PC-3 (cell line): ENCODE results near the gene LDLRAP1. TPM values are rescaled to one million over a fixed set of nuclear protein-coding genes. Genes with fewer than 3 reads are reported as not detected.

ENCODE experiments used
- ATAC-seq: fragments of 200-7000 bp; cut with Tn5 transposase; 2 replicates; pipeline ENCODE4 v1.9.1; 2020; ENCODE audit warnings: mild to moderate bottlenecking, moderate library complexity
- BruUV-seq: library from RNA; stranded (reverse); fragments of 400-500 nt; replicated peaks from 2 replicates; lab custom pipeline; 2021; lab: Mats Ljungman, UMichigan
- CTCF ChIA-PET: fragments of 300-600 bp; sonication (Branson Sonifier 250); formaldehyde crosslinking; loops from one replicate; lab custom pipeline; 2022; ENCODE audit warnings: antibody characterized with exemption; lab: Charles Lee
- POLR2A ChIA-PET: fragments of 300-600 bp; sonication (Branson Sonifier 250); formaldehyde crosslinking; loops from one replicate; lab custom pipeline; 2022; ENCODE audit warnings: antibody characterized with exemption; ENCODE audit not compliant: unreplicated experiment; lab: Charles Lee
- DNase-seq: peaks from one replicate; pipeline ENCODE4 v3.0.0-alpha.2; 2015
- H2AFZ ChIP-seq: fragments of 300-600 bp; sonication (generic); 2 replicates; pipeline ENCODE4 v1.6.0; 2016; ENCODE audit warnings: antibody characterized with exemption, low read length
- H3F3A ChIP-seq: fragments of 300-600 bp; sonication (generic); one replicate; pipeline ENCODE4 v1.6.0; 2017; ENCODE audit warnings: antibody characterized with exemption, low read length, control low read depth, mild to moderate bottlenecking; ENCODE audit not compliant: unreplicated experiment
- H3K27ac ChIP-seq: fragments of 300-600 bp; sonication (generic); 2 replicates; pipeline ENCODE4 v1.5.1; 2016; ENCODE audit warnings: mild to moderate bottlenecking, low read length
- H3K27me3 ChIP-seq: fragments of 300-600 bp; sonication (generic); 2 replicates; pipeline ENCODE4 v1.6.1; 2016; ENCODE audit warnings: low read length, mixed read lengths
- H3K36me3 ChIP-seq: fragments of 300-600 bp; sonication (generic); 2 replicates; pipeline ENCODE4 v1.6.1; 2016; ENCODE audit warnings: low read depth, mixed run types, low read length, mixed read lengths
- H3K4me1 ChIP-seq: fragments of 300-600 bp; sonication (generic); 2 replicates; pipeline ENCODE4 v1.5.1; 2016; ENCODE audit warnings: low read length; ENCODE audit not compliant: insufficient read depth
- H3K4me2 ChIP-seq: fragments of 300-600 bp; sonication (generic); 2 replicates; pipeline ENCODE4 v1.6.0; 2016; ENCODE audit warnings: low read length
- H3K4me3 ChIP-seq: fragments of 300-600 bp; sonication (generic); 2 replicates; pipeline ENCODE4 v1.5.1; 2016; ENCODE audit warnings: mild to moderate bottlenecking, low read length, mixed read lengths
- H3K79me2 ChIP-seq: fragments of 300-600 bp; sonication (generic); 2 replicates; pipeline ENCODE4 v1.6.1; 2017; ENCODE audit warnings: low read length, mixed read lengths
- H3K9ac ChIP-seq: fragments of 300-600 bp; sonication (generic); 2 replicates; pipeline ENCODE4 v1.6.0; 2016; ENCODE audit warnings: mild to moderate bottlenecking, low read length
- H3K9me2 ChIP-seq: fragments of 300-600 bp; sonication (generic); replicated peaks from 2 replicates; pipeline ENCODE4 v1.6.1; 2016; ENCODE audit warnings: mixed run types, low read length, mixed read lengths
- H3K9me3 ChIP-seq: fragments of 300-600 bp; sonication (generic); 2 replicates; pipeline ENCODE4 v1.6.1; 2016; ENCODE audit warnings: low read length, mixed read lengths
- H4K20me1 ChIP-seq: fragments of 300-600 bp; sonication (generic); 2 replicates; pipeline ENCODE4 v1.6.1; 2016; ENCODE audit warnings: low read length, mixed read lengths
- EZH2 ChIP-seq: fragments of 300-600 bp; sonication (generic); IDR thresholded peaks from one replicate; pipeline ENCODE4 v1.6.1; 2017; ENCODE audit warnings: antibody characterized with exemption, mild to moderate bottlenecking, low read length; ENCODE audit not compliant: unreplicated experiment
- EZH2phosphoT487 ChIP-seq: fragments of 300-600 bp; sonication (generic); IDR thresholded peaks from 2 replicates; pipeline ENCODE4 v1.6.1; 2018; ENCODE audit warnings: mild to moderate bottlenecking, antibody characterized with exemption, low read length, borderline replicate concordance
- intact Hi-C: fragments of 100-400 bp; cut with micrococcal nuclease; formaldehyde crosslinking; loops from 2 replicates; pipeline ENCODE4 v1.9.0; 2023
- total RNA-seq: library from RNA; depleted of rRNA; stranded (reverse); fragments of >200 nt; gene quantifications from 2 replicates; pipeline ENCODE4 v1.2.3, GENCODE V29; 2014
- TF ChIP-seq, protein P1 (sequence below): fragments of 300-600 bp; sonication (generic); conservative IDR thresholded peaks from 2 replicates; pipeline ENCODE4 v1.5.1; 2017; ENCODE audit warnings: antibody characterized with exemption, low read depth, mild to moderate bottlenecking, low read length

The LDLRAP1 gene
- total RNA-seq, 1 experiment from 2014 or later: 26.5 TPM

DNA sequence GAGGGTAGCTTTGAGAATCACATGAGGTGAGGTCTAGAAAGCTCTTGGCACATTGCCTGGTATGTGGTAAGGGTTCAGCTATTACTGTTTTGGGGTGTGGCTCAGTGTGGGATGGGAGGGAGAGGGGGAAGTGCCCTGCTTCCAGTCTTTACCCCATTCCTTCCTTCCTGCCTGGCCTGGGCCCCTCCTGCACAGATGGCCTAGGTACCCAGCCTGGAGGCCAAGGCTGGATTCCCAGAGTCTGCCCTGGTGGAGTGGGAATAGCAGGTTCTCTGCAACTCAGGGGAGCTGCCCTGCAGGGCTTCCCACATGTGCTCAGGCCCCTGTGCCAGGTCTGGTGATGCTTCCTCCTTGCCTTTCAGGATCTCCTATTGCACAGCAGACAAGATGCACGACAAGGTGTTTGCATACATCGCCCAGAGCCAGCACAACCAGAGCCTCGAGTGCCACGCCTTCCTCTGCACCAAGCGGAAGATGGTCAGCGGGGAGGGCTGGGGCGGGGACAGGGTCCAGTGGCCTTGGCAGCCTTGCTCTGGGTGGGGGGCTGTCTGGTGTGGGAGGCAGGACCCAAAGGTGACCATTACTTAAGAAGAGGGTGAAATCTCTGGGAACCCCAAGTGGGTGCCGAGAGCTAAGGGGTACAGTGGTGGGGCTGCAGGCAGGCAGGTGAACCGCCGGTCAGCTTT, 13.5 kb downstream of the LDLRAP1 start:
- Histone ChIP-seq H3K9ac (no peak overlapping the region), H3F3A (no peaks in the 10 kb centered on the region), H3K36me3 (no peaks in the 10 kb centered on the region), H3K27me3 (no peaks in the 10 kb centered on the region), H3K4me3 (no peak overlapping the region), H3K9me2 (no peaks in the 10 kb centered on the region), H3K9me3 (no peaks in the 10 kb centered on the region), H2AFZ (no peak overlapping the region), H3K27ac (no peak overlapping the region), H3K4me1 (peaks cover 11% of the 10 kb centered on the region), H3K4me2 (no peak overlapping the region), H3K79me2 (no peaks in the 10 kb centered on the region), H4K20me1 (no peaks in the 10 kb centered on the region)
- peak; percentile 49 for DNase-seq
- CTCF ChIA-PET: interaction anchor here (0.6 kb wide), 1 partner anchor 570 kb away, joined by 3 read pairs; no protein-coding TSS in a partner anchor
- POLR2A ChIA-PET: no interaction called here
- intact Hi-C loops: no loop called here
- peak; percentile 73 for ATAC-seq
- TF ChIP-seq, protein P1, sequence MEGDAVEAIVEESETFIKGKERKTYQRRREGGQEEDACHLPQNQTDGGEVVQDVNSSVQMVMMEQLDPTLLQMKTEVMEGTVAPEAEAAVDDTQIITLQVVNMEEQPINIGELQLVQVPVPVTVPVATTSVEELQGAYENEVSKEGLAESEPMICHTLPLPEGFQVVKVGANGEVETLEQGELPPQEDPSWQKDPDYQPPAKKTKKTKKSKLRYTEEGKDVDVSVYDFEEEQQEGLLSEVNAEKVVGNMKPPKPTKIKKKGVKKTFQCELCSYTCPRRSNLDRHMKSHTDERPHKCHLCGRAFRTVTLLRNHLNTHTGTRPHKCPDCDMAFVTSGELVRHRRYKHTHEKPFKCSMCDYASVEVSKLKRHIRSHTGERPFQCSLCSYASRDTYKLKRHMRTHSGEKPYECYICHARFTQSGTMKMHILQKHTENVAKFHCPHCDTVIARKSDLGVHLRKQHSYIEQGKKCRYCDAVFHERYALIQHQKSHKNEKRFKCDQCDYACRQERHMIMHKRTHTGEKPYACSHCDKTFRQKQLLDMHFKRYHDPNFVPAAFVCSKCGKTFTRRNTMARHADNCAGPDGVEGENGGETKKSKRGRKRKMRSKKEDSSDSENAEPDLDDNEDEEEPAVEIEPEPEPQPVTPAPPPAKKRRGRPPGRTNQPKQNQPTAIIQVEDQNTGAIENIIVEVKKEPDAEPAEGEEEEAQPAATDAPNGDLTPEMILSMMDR: no peak
- TF ChIP-seq EZH2phosphoT487: no peak
- no peak for TF ChIP-seq EZH2
- no TSS peak for BruUV-seq

DNA sequence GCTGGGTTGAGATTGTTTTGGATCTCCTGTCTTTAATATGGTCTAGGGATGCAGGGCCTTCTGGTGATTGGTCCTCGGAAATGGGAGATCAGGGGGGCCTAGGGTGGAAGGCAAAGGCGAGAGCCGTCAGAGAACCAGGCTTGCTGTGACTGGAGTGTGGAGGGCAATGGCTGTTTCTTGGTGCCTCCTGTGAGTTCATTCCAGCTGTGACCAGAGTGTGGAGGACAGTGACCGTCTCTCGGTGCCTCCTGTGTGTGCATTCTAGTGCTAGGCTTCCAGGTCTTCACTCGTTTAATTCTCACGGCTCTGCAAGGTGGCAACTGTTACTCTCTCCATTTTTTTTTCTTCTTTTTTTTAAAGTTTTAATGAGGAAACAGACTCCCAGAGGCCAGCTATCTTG, 14.1 kb downstream of the LDLRAP1 start:
- no peak for ATAC-seq
- Histone ChIP-seq H2AFZ (no peak overlapping the region), H3K9me3 (no peaks in the 10 kb centered on the region), H3K4me3 (no peak overlapping the region), H3F3A (no peaks in the 10 kb centered on the region), H4K20me1 (no peaks in the 10 kb centered on the region), H3K79me2 (no peaks in the 10 kb centered on the region), H3K27me3 (no peaks in the 10 kb centered on the region), H3K4me1 (peaks cover 11% of the 10 kb centered on the region), H3K9me2 (no peaks in the 10 kb centered on the region), H3K27ac (no peak overlapping the region), H3K4me2 (no peak overlapping the region), H3K9ac (no peak overlapping the region), H3K36me3 (0 out of 2 replicates have a peak, but pooled peaks cover under 1% of the 10 kb centered on the region)
- intact Hi-C loops: no loop called here
- BruUV-seq: no TSS peak
- ChIA-PET POLR2A (no interaction called here), CTCF (no interaction called here)
- no peak for TF ChIP-seq EZH2
- no peak for TF ChIP-seq EZH2phosphoT487
- TF ChIP-seq, protein P1: no peak
- no peak for DNase-seq

DNA sequence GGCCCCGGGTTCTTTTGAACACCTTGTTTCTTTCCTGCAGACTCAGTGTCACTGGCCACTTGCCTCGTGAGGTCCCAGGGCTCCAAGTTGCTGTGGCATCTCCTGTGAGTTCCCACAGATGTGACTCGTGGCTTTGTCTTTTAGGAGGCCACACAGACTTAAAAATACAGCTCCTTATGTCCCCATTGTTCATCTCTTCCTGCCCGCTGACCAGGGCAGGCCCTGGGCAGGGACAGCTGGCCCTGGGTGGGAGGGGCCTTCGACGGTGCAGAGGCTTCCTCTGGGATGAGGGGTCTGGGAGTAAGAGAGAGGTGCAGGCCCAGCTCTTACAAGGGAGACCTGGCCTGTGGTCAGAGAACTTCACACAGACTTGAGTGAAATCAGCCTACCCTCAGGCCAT, 15.6 kb downstream of the LDLRAP1 start:
- no peaks in the 10 kb centered on the region for H4K20me1 ChIP-seq
- H3K36me3 ChIP-seq: 0 out of 2 replicates have a peak, but pooled peaks cover 3% of the 10 kb centered on the region
- no peaks in the 10 kb centered on the region for H3K79me2 ChIP-seq
- H3K27me3 ChIP-seq: no peaks in the 10 kb centered on the region
- no peak overlapping the region for H2AFZ ChIP-seq
- H3F3A ChIP-seq: no peaks in the 10 kb centered on the region
- H3K4me3 ChIP-seq: no peak overlapping the region
- ChIA-PET CTCF (no interaction called here), POLR2A (no interaction called here)
- H3K27ac ChIP-seq: no peak overlapping the region
- DNase-seq: no peak
- H3K9me3 ChIP-seq: no peaks in the 10 kb centered on the region
- intact Hi-C loops: no loop called here
- TF ChIP-seq EZH2phosphoT487: no peak
- TF ChIP-seq EZH2: no peak
- TF ChIP-seq, protein P1: no peak
- BruUV-seq: no TSS peak
- no peak for ATAC-seq
- H3K4me1 ChIP-seq: peaks cover 11% of the 10 kb centered on the region
- no peak overlapping the region for H3K4me2 ChIP-seq
- no peak overlapping the region for H3K9ac ChIP-seq
- H3K9me2 ChIP-seq: no peaks in the 10 kb centered on the region
